HFFc6 (cell line): ENCODE results near the gene TBX5. TPM values are rescaled to one million over a fixed set of nuclear protein-coding genes. Genes with fewer than 3 reads are reported as not detected.

Experiments
- DNase-seq: peaks from one replicate; pipeline ENCODE4 v3.0.0-alpha.2; 2018
- H3K27ac Mint-ChIP-seq: 2 replicates; pipeline ENCODE4 v1.8.0; 2020; ENCODE audit warnings: mild to moderate bottlenecking, mixed read lengths
- H3K27me3 Mint-ChIP-seq: 2 replicates; pipeline ENCODE4 v1.8.0; 2021; ENCODE audit warnings: mild to moderate bottlenecking, moderate library complexity, mixed read lengths; ENCODE audit not compliant: insufficient read depth
- H3K36me3 Mint-ChIP-seq: 2 replicates; pipeline ENCODE4 v1.8.0; 2021; ENCODE audit warnings: low read depth, mixed read lengths
- H3K4me1 Mint-ChIP-seq: 2 replicates; pipeline ENCODE4 v1.8.0; 2020; ENCODE audit warnings: low read depth, mixed read lengths
- H3K4me3 Mint-ChIP-seq: 2 replicates; pipeline ENCODE4 v1.8.0; 2020; ENCODE audit warnings: mild to moderate bottlenecking, moderate library complexity, mixed read lengths
- H3K9me3 Mint-ChIP-seq: 2 replicates; pipeline ENCODE4 v1.8.0; 2020; ENCODE audit warnings: mild to moderate bottlenecking, mixed read lengths
- total RNA-seq, 6 experiments: library from RNA; stranded (reverse); fragmentation: NEBNext Ultra II Directional; extraction: Animal tissue kit (Norgen Biotek cat#: 25700); gene quantifications; 2 replicates in 1 of 6; 3 replicates in 5 of 6; pipeline ENCODE4 v1.2.3, GENCODE V29; 2021
- TF ChIP-seq, protein P1 (sequence below): fragments of 200-600 bp; sonication (generic); IDR thresholded peaks from 2 replicates; pipeline ENCODE4 v1.5.0; 2021; ENCODE audit warnings: antibody characterized with exemption, mild to moderate bottlenecking

TBX5 gene
- total RNA-seq, 6 experiments from 2014 or later: 20.7 to 27.8 (median 24.3) TPM

DNA sequence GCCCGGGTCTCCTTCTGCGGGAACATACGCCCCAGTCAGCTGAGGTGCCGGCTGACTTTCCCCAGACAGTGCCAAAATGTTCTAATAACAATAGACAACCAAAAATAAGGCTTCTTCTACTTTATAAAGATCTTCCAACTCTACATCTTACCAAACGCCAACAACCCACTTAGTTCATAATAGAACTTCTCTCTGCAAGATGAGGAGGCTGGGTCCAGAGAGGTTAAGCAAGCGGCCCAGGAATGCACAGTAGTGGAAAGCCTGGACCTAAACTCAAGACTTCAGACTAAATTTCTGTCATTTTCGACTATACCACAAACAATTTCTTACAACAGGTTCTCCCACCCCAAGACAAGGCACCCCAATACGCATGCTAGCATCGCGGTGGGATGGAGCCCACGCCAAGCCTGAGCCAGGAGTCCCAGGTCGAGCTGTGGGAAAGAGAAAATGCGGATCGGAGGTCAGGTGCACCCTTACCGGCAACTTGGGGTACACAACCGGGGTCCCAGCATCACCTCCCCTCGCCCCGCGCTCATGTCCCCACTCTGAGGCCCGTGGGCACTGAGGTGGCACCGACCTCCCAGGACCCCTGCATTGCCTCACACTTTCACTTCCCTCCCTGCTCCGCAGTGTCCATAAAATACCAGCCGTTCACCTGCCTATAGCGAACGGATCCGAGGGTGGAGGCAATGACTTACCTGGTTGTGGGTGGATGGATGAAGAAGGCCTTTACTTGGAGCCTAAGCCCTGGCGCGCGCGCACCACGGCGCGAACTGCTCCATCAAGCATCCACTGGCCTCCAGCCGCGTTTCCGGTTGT is 42.1 kb upstream of the TBX5 start:
- Mint-ChIP-seq H3K36me3 (no peaks in the 10 kb centered on the region), H3K27me3 (peaks cover 52% of the 10 kb centered on the region), H3K9me3 (no peaks in the 10 kb centered on the region)

DNA sequence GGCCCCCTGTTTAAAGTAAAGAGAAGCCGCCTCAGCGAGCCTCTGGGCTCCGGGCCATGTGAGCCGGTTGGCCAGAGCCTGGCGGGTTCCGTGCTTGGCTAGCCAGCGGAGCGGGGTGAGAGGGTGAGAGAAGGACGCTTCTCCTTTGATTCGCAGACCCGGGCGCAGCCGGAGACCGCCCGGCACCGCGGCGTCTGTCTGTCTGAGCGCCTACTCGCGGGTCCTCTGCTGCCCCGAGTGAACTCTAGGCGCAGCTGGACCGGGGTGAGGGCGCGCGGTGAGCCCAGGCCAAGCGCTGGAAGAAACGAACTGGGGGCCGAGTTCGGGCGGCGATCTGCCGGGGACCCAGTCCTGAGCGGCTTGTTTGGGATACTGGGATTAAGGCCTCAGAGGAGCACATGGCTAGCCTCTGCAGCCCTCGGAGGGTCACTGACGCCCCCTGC is 41.4 kb upstream of the TBX5 start:
- H3K36me3 Mint-ChIP-seq: no peaks in the 10 kb centered on the region
- H3K9me3 Mint-ChIP-seq: no peaks in the 10 kb centered on the region
- no peak for DNase-seq
- peaks cover 58% of the 10 kb centered on the region for H3K27me3 Mint-ChIP-seq
- H3K4me3 Mint-ChIP-seq: no peak overlapping the region
- H3K27ac Mint-ChIP-seq: no peak overlapping the region
- TF ChIP-seq, protein P1, sequence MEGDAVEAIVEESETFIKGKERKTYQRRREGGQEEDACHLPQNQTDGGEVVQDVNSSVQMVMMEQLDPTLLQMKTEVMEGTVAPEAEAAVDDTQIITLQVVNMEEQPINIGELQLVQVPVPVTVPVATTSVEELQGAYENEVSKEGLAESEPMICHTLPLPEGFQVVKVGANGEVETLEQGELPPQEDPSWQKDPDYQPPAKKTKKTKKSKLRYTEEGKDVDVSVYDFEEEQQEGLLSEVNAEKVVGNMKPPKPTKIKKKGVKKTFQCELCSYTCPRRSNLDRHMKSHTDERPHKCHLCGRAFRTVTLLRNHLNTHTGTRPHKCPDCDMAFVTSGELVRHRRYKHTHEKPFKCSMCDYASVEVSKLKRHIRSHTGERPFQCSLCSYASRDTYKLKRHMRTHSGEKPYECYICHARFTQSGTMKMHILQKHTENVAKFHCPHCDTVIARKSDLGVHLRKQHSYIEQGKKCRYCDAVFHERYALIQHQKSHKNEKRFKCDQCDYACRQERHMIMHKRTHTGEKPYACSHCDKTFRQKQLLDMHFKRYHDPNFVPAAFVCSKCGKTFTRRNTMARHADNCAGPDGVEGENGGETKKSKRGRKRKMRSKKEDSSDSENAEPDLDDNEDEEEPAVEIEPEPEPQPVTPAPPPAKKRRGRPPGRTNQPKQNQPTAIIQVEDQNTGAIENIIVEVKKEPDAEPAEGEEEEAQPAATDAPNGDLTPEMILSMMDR: no peak
- H3K4me1 Mint-ChIP-seq: no peaks in the 10 kb centered on the region

More for the DNA sequence above, 42.1 kb upstream of the TBX5 start:
- H3K27ac Mint-ChIP-seq: no peak overlapping the region
- TF ChIP-seq, protein P1: no peak
- DNase-seq: no peak
- no peak overlapping the region for H3K4me3 Mint-ChIP-seq
- H3K4me1 Mint-ChIP-seq: no peaks in the 10 kb centered on the region

DNA sequence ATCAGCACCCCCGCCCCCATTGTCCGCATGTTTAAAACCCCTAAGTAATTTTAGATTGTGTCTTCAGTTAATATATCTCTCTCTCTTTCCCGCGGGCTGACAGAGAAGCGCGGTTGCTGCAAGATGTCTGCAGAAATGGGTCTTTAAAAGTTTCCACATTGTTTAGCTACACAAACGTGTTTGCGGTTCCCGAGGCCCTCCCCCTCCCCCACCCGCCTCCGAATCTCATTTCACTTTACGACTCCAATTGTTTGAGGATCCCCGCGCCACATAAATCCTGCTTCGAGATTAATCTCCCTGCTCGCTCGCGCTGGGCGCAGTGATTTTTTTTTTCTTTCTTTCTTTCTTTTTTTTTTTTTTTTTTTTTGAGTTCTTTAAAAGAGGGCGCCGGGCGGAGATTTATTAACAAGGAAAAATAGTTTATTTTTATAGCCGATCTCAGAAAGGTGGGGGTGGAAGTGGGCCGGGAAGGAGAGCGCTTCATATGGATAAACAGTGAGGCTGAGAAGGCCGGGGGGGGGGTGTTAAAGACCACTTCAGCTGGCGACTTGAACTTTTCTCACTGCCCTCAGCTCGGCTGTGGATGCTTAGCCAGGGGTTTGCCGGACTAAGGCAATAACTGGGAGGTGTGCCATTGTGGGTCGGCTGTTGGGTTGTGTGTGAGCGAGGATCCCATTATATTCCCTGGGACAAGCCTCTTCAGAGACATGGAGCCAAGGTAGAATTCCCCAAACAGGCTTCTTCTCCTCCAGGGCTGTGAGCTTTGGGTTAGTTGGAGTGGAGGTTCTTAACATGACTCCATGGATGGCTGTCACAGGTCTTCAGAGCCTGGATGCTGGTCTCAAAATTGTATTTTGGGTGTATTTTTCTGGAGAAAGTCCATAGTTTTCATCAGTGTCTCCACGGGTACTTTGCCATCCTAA is 39.7 kb upstream of the TBX5 start:
- no peak for DNase-seq
- no peak overlapping the region for H3K27ac Mint-ChIP-seq
- peaks cover 66% of the 10 kb centered on the region for H3K27me3 Mint-ChIP-seq
- no peaks in the 10 kb centered on the region for H3K36me3 Mint-ChIP-seq
- H3K9me3 Mint-ChIP-seq: no peaks in the 10 kb centered on the region
- H3K4me3 Mint-ChIP-seq: no peak overlapping the region
- TF ChIP-seq, protein P1: no peak
- H3K4me1 Mint-ChIP-seq: no peaks in the 10 kb centered on the region

DNA sequence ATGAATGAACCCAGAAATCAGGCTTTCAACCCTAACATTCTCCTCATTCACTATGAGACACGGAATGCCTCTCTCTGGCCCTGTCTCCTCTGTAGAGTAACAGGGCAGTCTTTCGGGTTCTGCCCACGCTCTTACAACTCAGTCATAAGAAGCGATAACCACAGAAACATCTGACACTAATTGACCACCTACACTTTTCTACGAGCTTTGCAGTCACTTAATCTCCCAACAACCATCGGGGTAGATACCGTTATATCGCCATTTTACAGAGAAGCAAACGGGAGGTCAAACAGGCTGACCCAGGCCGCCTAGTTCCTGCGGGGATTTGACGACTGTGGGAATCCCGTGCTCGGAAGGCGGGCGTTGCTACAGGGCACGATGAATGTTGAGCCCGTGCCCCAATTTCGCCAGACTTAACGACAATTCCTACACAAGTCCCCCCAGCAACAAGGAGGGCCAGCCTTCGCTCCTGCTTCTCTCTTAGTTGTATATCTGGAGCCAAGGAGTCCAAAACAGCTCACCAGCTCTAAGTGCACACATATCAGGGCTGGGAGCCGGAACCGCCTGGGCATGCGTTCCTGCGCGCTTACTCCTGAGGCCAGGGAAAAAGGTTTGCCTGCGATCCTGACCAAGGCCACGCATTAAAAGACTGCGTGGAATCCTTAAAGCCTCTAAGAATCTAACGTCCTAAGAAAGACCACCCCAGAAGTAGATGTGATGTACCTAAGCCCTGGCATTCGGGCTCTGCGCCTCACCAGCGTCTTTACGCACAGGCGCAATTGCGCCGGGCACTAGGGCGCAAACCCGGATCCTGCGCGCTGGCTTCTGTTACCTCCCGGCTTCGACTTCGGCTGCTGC is 38.7 kb upstream of the TBX5 start:
- Mint-ChIP-seq H3K4me1 (no peaks in the 10 kb centered on the region), H3K9me3 (no peaks in the 10 kb centered on the region), H3K27ac (no peak overlapping the region), H3K27me3 (peaks cover 70% of the 10 kb centered on the region), H3K4me3 (no peak overlapping the region), H3K36me3 (no peaks in the 10 kb centered on the region)
- TF ChIP-seq, protein P1: no peak
- DNase-seq: no peak
